HEK293T (cell line): Measurements from ENCODE around the gene SLAMF7.

Experiments used
- ARNT ChIP-seq: fragments of 450-650 bp; IDR thresholded peaks from 2 replicates; pipeline ENCODE4 v1.6.1; 2017; ENCODE audit warnings: mild to moderate bottlenecking
- BHLHE40 ChIP-seq: fragments of 450-650 bp; IDR thresholded peaks from 2 replicates; pipeline ENCODE4 v1.6.1; 2016; ENCODE audit warnings: mild to moderate bottlenecking, moderate library complexity, borderline replicate concordance
- ELF4 ChIP-seq: fragments of 450-650 bp; IDR thresholded peaks from 2 replicates; pipeline ENCODE4 v1.6.1; 2017; ENCODE audit warnings: antibody characterized with exemption
- FOXA1 ChIP-seq: fragments of 450-650 bp; IDR thresholded peaks from 2 replicates; pipeline ENCODE4 v1.6.1; 2016; ENCODE audit warnings: mild to moderate bottlenecking
- FOXK2 ChIP-seq: fragments of 450-650 bp; IDR thresholded peaks from 2 replicates; pipeline ENCODE4 v1.6.1; 2016; ENCODE audit warnings: mild to moderate bottlenecking
- FOXM1 ChIP-seq: fragments of 450-650 bp; IDR thresholded peaks from 2 replicates; pipeline ENCODE4 v1.6.1; 2017; ENCODE audit warnings: mild to moderate bottlenecking, borderline replicate concordance
- HDGF ChIP-seq: fragments of 450-650 bp; IDR thresholded peaks from 2 replicates; pipeline ENCODE4 v1.6.1; 2017; ENCODE audit warnings: antibody characterized with exemption, borderline replicate concordance
- L3MBTL2 ChIP-seq: fragments of 450-650 bp; conservative IDR thresholded peaks from 2 replicates; pipeline ENCODE4 v1.6.1; 2016; ENCODE audit warnings: mild to moderate bottlenecking
- NFRKB ChIP-seq: fragments of 450-650 bp; IDR thresholded peaks from 2 replicates; pipeline ENCODE4 v1.6.1; 2016; ENCODE audit warnings: mild to moderate bottlenecking, moderate library complexity
- PKNOX1 ChIP-seq: fragments of 450-650 bp; IDR thresholded peaks from 2 replicates; pipeline ENCODE4 v1.6.1; 2016
- SP1 ChIP-seq: fragments of 450-650 bp; IDR thresholded peaks from 2 replicates; pipeline ENCODE4 v1.6.1; 2017
- TARDBP ChIP-seq: fragments of 450-650 bp; IDR thresholded peaks from 2 replicates; pipeline ENCODE4 v1.6.1; 2016
- ZNF384 ChIP-seq: fragments of 450-650 bp; IDR thresholded peaks from 2 replicates; pipeline ENCODE4 v1.6.1; 2016

GRCh38 chr1:160750608-160751007 is 11.6 kb downstream of the SLAMF7 start:
- TF ChIP-seq FOXM1 (no peak), ZNF384 (no peak), FOXK2 (no peak), SP1 (no peak), HDGF (no peak), BHLHE40 (no peak), L3MBTL2 (no peak), PKNOX1 (no peak), TARDBP (no peak), ARNT (no peak), FOXA1 (no peak), ELF4 (no peak), NFRKB (no peak)
